HEK293 (cell line): ENCODE results near the gene OR2A14.
A peak's percentile ranks its signal among the peaks of the same experiment; 100 is the strongest.
"Not testable (repeated sequence)": the region's sequence is repeated elsewhere in the genome, so short reads cannot be mapped to it uniquely, and the experiment has no call there.

Experiments used
- CTCF ChIA-PET: fragments of 350-600 bp; formaldehyde crosslinking; extraction: SDS; loops from one replicate; lab custom pipeline; 2021; ENCODE audit warnings: antibody characterized with exemption; lab: Yijun Ruan, JAX
- POLR2A ChIA-PET: fragments of 300-600 bp; formaldehyde crosslinking; extraction: SDS; loops from one replicate; lab custom pipeline; 2020; ENCODE audit warnings: antibody characterized with exemption, inconsistent platforms; lab: Yijun Ruan, JAX
- H3K27ac ChIP-seq: fragments of 200-500 bp; sonication (Bioruptor generic); 2 replicates; pipeline ENCODE4 v1.5.1; 2014; ENCODE audit warnings: low read depth, low read length, control low read depth, inconsistent platforms; ENCODE audit errors: extremely low read depth
- H3K36me3 ChIP-seq, 2 experiments: fragments of 200-500 bp in 1 of 2; sonication (Bioruptor generic) in 1 of 2; 1 replicate in 1 of 2; 2 replicates in 1 of 2; pipeline ENCODE4 v1.5.1; 2014 to 2017; ENCODE audit warnings: inconsistent platforms in 2 of 2, low read length in 2 of 2; ENCODE audit not compliant: control insufficient read depth in 2 of 2, insufficient read depth in 1 of 2
- H3K4me1 ChIP-seq: fragments of 200-500 bp; sonication (Bioruptor generic); 2 replicates; pipeline ENCODE4 v1.5.1; 2014; ENCODE audit warnings: mild to moderate bottlenecking, low read length, inconsistent platforms; ENCODE audit not compliant: control insufficient read depth, insufficient read depth
- H3K4me3 ChIP-seq: 2 replicates; pipeline ENCODE4 v1.5.1; 2011; ENCODE audit warnings: low read depth, mild to moderate bottlenecking, control low read depth, low read length, moderate library complexity
- H3K9me3 ChIP-seq: fragments of 200-500 bp; sonication (Bioruptor generic); 2 replicates; pipeline ENCODE4 v1.5.1; 2014; ENCODE audit warnings: low read depth, low read length, inconsistent platforms; ENCODE audit not compliant: control insufficient read depth, insufficient read depth
- KLF1 ChIP-seq: fragments of 450-650 bp; formaldehyde crosslinking; IDR thresholded peaks from 2 replicates; pipeline ENCODE4 v1.5.1; 2016; ENCODE audit warnings: missing biosample characterization, missing genetic modification characterization
- MEIS1 ChIP-seq: sonication (generic); formaldehyde crosslinking; IDR thresholded peaks from 2 replicates; pipeline ENCODE4 v1.8.1; 2022; ENCODE audit warnings: missing genetic modification reagents, mild to moderate bottlenecking, borderline replicate concordance
- SCRT1 ChIP-seq: fragments of 450-650 bp; formaldehyde crosslinking; IDR thresholded peaks from 2 replicates; pipeline ENCODE4 v1.5.1; 2016; ENCODE audit warnings: missing biosample characterization, missing genetic modification characterization, borderline replicate concordance
- SCRT2 ChIP-seq: fragments of 450-650 bp; formaldehyde crosslinking; IDR thresholded peaks from 2 replicates; pipeline ENCODE4 v1.5.1; 2016; ENCODE audit warnings: missing biosample characterization, missing genetic modification characterization
- SP3 ChIP-seq: fragments of 450-650 bp; formaldehyde crosslinking; IDR thresholded peaks from 2 replicates; pipeline ENCODE4 v1.5.1; 2016; ENCODE audit warnings: missing biosample characterization, missing genetic modification characterization
- TRIM28 ChIP-seq: IDR thresholded peaks from 2 replicates; pipeline ENCODE4 v1.6.1; 2011; ENCODE audit warnings: low read length, control low read depth, borderline replicate concordance
- ZFP41 ChIP-seq: fragments of 450-650 bp; formaldehyde crosslinking; IDR thresholded peaks from 2 replicates; pipeline ENCODE4 v1.5.1; 2016; ENCODE audit warnings: missing biosample characterization, missing genetic modification characterization, borderline replicate concordance
- ZNF10 ChIP-seq: fragments of 450-650 bp; formaldehyde crosslinking; IDR thresholded peaks from 2 replicates; pipeline ENCODE4 v1.5.1; 2017; ENCODE audit warnings: missing biosample characterization, missing genetic modification characterization
- ZNF121 ChIP-seq: fragments of 450-650 bp; formaldehyde crosslinking; IDR thresholded peaks from 2 replicates; pipeline ENCODE4 v1.5.1; 2016; ENCODE audit warnings: missing biosample characterization, missing genetic modification characterization
- ZNF157 ChIP-seq: fragments of 450-650 bp; formaldehyde crosslinking; IDR thresholded peaks from 2 replicates; pipeline ENCODE4 v1.5.1; 2016; ENCODE audit warnings: missing biosample characterization, missing genetic modification characterization
- ZNF16 ChIP-seq: fragments of 450-650 bp; formaldehyde crosslinking; IDR thresholded peaks from 2 replicates; pipeline ENCODE4 v1.5.1; 2016; ENCODE audit warnings: low read depth, missing biosample characterization, missing genetic modification characterization
- ZNF175 ChIP-seq: fragments of 450-650 bp; formaldehyde crosslinking; IDR thresholded peaks from 2 replicates; pipeline ENCODE4 v1.5.1; 2016; ENCODE audit warnings: missing biosample characterization, missing genetic modification characterization
- ZNF239 ChIP-seq: fragments of 450-650 bp; formaldehyde crosslinking; IDR thresholded peaks from 2 replicates; pipeline ENCODE4 v1.5.1; 2016; ENCODE audit warnings: missing biosample characterization, missing genetic modification characterization
- ZNF324 ChIP-seq: fragments of 450-650 bp; formaldehyde crosslinking; IDR thresholded peaks from 2 replicates; pipeline ENCODE4 v1.5.1; 2016; ENCODE audit warnings: missing biosample characterization, missing genetic modification characterization
- ZNF341 ChIP-seq: fragments of 450-650 bp; formaldehyde crosslinking; IDR thresholded peaks from 2 replicates; pipeline ENCODE4; 2016; ENCODE audit warnings: low read depth, missing biosample characterization, missing genetic modification characterization
- ZNF416 ChIP-seq: fragments of 450-650 bp; formaldehyde crosslinking; IDR thresholded peaks from 2 replicates; pipeline ENCODE4 v1.5.1; 2016; ENCODE audit warnings: missing biosample characterization, missing genetic modification characterization
- ZNF623 ChIP-seq: fragments of 450-650 bp; formaldehyde crosslinking; IDR thresholded peaks from 2 replicates; pipeline ENCODE4 v1.5.1; 2016; ENCODE audit warnings: missing biosample characterization, missing genetic modification characterization
- ZNF654 ChIP-seq: fragments of 450-650 bp; formaldehyde crosslinking; IDR thresholded peaks from 2 replicates; pipeline ENCODE4 v1.5.1; 2016; ENCODE audit warnings: low read depth, missing biosample characterization, missing genetic modification characterization
- ZNF707 ChIP-seq: fragments of 450-650 bp; formaldehyde crosslinking; IDR thresholded peaks from 2 replicates; pipeline ENCODE4 v1.5.1; 2016; ENCODE audit warnings: missing biosample characterization, missing genetic modification characterization
- ZSCAN4 ChIP-seq: fragments of 450-650 bp; formaldehyde crosslinking; IDR thresholded peaks from 2 replicates; pipeline ENCODE4 v1.5.1; 2017; ENCODE audit warnings: missing biosample characterization, missing genetic modification characterization
- TF ChIP-seq, protein P1 (sequence below): fragments of 450-650 bp; formaldehyde crosslinking; IDR thresholded peaks from 2 replicates; pipeline ENCODE4 v1.5.1; 2016; ENCODE audit warnings: missing biosample characterization, missing genetic modification characterization
- TF ChIP-seq, protein P2 (sequence below): fragments of 450-650 bp; formaldehyde crosslinking; IDR thresholded peaks from 2 replicates; pipeline ENCODE4 v1.5.1; 2016; ENCODE audit warnings: missing biosample characterization, missing genetic modification characterization

OR2A14 gene

GRCh38 chr7:144127714-144128334 lies 4.8 kb downstream of the OR2A14 start:
- H3K9me3 ChIP-seq: no peaks in the 10 kb centered on the region
- no peaks in the 10 kb centered on the region for H3K36me3 ChIP-seq
- no peaks in the 10 kb centered on the region for H3K4me1 ChIP-seq
- POLR2A ChIA-PET: no interaction called here
- TF ChIP-seq ZNF175 (tag by site-specific recombination) (no peak), SCRT2 (peak; percentile 76), SP3 (tag by site-specific recombination) (peak; percentile 18; the same call in 1 of the 2 replicates), SCRT1 (0 out of 2 replicates have a peak, but pooled peaks have one; percentile 20), ZNF16 (tag by site-specific recombination) (no peak), KLF1 (tag by site-specific recombination) (no peak), ZNF623 (tag by site-specific recombination) (no peak), ZNF707 (no peak), ZFP41 (tag by site-specific recombination) (no peak), MEIS1 (CRISPR knock-in tag) (no peak), ZNF324 (tag by site-specific recombination) (no peak), ZNF121 (no peak), ZNF157 (tag by site-specific recombination) (no peak), ZNF239 (no peak), TRIM28 (no peak), ZSCAN4 (no peak), ZNF654 (tag by site-specific recombination) (peak; percentile 87), ZNF10 (tag by site-specific recombination) (peak; percentile 99), ZNF416 (tag by site-specific recombination) (no peak), ZNF341 (peak; percentile 43; the same call in 1 of the 2 replicates)
- TF ChIP-seq, protein P1, sequence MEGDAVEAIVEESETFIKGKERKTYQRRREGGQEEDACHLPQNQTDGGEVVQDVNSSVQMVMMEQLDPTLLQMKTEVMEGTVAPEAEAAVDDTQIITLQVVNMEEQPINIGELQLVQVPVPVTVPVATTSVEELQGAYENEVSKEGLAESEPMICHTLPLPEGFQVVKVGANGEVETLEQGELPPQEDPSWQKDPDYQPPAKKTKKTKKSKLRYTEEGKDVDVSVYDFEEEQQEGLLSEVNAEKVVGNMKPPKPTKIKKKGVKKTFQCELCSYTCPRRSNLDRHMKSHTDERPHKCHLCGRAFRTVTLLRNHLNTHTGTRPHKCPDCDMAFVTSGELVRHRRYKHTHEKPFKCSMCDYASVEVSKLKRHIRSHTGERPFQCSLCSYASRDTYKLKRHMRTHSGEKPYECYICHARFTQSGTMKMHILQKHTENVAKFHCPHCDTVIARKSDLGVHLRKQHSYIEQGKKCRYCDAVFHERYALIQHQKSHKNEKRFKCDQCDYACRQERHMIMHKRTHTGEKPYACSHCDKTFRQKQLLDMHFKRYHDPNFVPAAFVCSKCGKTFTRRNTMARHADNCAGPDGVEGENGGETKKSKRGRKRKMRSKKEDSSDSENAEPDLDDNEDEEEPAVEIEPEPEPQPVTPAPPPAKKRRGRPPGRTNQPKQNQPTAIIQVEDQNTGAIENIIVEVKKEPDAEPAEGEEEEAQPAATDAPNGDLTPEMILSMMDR (tag by site-specific recombination): 0 out of 2 replicates have a peak, but pooled peaks have one; percentile 21
- TF ChIP-seq, protein P2, sequence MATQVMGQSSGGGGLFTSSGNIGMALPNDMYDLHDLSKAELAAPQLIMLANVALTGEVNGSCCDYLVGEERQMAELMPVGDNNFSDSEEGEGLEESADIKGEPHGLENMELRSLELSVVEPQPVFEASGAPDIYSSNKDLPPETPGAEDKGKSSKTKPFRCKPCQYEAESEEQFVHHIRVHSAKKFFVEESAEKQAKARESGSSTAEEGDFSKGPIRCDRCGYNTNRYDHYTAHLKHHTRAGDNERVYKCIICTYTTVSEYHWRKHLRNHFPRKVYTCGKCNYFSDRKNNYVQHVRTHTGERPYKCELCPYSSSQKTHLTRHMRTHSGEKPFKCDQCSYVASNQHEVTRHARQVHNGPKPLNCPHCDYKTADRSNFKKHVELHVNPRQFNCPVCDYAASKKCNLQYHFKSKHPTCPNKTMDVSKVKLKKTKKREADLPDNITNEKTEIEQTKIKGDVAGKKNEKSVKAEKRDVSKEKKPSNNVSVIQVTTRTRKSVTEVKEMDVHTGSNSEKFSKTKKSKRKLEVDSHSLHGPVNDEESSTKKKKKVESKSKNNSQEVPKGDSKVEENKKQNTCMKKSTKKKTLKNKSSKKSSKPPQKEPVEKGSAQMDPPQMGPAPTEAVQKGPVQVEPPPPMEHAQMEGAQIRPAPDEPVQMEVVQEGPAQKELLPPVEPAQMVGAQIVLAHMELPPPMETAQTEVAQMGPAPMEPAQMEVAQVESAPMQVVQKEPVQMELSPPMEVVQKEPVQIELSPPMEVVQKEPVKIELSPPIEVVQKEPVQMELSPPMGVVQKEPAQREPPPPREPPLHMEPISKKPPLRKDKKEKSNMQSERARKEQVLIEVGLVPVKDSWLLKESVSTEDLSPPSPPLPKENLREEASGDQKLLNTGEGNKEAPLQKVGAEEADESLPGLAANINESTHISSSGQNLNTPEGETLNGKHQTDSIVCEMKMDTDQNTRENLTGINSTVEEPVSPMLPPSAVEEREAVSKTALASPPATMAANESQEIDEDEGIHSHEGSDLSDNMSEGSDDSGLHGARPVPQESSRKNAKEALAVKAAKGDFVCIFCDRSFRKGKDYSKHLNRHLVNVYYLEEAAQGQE: no peak
- no peak overlapping the region for H3K4me3 ChIP-seq
- CTCF ChIA-PET: interaction anchor here (0.5 to 1.7 kb wide), 27 partner anchors 8 to 838 kb away, joined by 3 to 15 read pairs (median 4); partner anchors contain the start of gene OR2A2
- no peak overlapping the region for H3K27ac ChIP-seq

DNA sequence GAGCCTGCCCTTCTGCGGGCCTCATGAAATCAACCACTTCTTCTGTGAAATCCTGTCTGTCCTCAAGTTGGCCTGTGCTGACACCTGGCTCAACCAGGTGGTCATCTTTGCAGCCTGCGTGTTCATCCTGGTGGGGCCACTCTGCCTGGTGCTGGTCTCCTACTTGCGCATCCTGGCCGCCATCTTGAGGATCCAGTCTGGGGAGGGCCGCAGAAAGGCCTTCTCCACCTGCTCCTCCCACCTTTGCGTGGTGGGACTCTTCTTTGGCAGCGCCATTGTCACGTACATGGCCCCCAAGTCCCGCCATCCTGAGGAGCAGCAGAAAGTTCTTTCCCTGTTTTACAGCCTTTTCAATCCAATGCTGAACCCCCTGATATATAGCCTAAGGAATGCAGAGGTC lies 6.6 kb downstream of the OR2A14 start:
- POLR2A ChIA-PET: interaction anchor here (0.6 kb wide), 1 partner anchor 109 kb away, joined by 5 read pairs; no protein-coding TSS in a partner anchor
- CTCF ChIA-PET, H3K27ac ChIP-seq, H3K4me1 ChIP-seq, H3K9me3 ChIP-seq, H3K36me3 ChIP-seq, H3K4me3 ChIP-seq: not testable (repeated sequence)
